RWPE1 (cell line): ENCODE results near the gene BNIP3.

ENCODE experiments used
- CTCF ChIA-PET: fragments of 350-600 bp; sonication (Branson Sonifier 250); formaldehyde crosslinking; extraction: SDS; loops from one replicate; lab custom pipeline; 2021; lab: Yijun Ruan, JAX
- POLR2A ChIA-PET: fragments of 400-600 bp; formaldehyde crosslinking; extraction: SDS; loops from one replicate; lab custom pipeline; 2020; ENCODE audit warnings: antibody characterized with exemption; ENCODE audit not compliant: low non-redundant PET; lab: Yijun Ruan, JAX
- DNase-seq: peaks from one replicate; pipeline ENCODE4 v3.0.0; 2012; ENCODE audit warnings: low spot score
- H3K27ac ChIP-seq: fragments of 450-650 bp; 2 replicates; pipeline ENCODE4 v1.5.1; 2017
- CTCF ChIP-seq: fragments of 450-650 bp; conservative IDR thresholded peaks from 2 replicates; pipeline ENCODE4 v1.5.1; 2017; ENCODE audit warnings: low read depth, mild to moderate bottlenecking

Gene BNIP3

GRCh38 chr10:131998845-131999681 lies 17.3 kb upstream of the BNIP3 start:
- no peak for DNase-seq
- ChIA-PET POLR2A (interaction anchor here (0.7 kb wide), 1 partner anchor 27 kb away, joined by 3 read pairs; no protein-coding TSS in a partner anchor), CTCF (interaction anchor here (1.0 to 4.1 kb wide), 2 partner anchors 24 kb away, joined by 4 to 22 read pairs; no protein-coding TSS in a partner anchor)
- no peak for TF ChIP-seq CTCF
- H3K27ac ChIP-seq = no peak overlapping the region

- no peak for DNase-seq
- CTCF ChIA-PET = interaction anchor here (2.4 kb wide), 1 partner anchor 25 kb away, joined by 12 read pairs; no protein-coding TSS in a partner anchor
- POLR2A ChIA-PET = interaction anchor here (0.7 kb wide), 1 partner anchor 26 kb away, joined by 3 read pairs; no protein-coding TSS in a partner anchor
- H3K27ac ChIP-seq = peak overlapping the region; percentile 56
- TF ChIP-seq CTCF = no peak
These were observed 16.5 kb upstream of the BNIP3 start for GRCh38 chr10:131998050-131998844.

DNA sequence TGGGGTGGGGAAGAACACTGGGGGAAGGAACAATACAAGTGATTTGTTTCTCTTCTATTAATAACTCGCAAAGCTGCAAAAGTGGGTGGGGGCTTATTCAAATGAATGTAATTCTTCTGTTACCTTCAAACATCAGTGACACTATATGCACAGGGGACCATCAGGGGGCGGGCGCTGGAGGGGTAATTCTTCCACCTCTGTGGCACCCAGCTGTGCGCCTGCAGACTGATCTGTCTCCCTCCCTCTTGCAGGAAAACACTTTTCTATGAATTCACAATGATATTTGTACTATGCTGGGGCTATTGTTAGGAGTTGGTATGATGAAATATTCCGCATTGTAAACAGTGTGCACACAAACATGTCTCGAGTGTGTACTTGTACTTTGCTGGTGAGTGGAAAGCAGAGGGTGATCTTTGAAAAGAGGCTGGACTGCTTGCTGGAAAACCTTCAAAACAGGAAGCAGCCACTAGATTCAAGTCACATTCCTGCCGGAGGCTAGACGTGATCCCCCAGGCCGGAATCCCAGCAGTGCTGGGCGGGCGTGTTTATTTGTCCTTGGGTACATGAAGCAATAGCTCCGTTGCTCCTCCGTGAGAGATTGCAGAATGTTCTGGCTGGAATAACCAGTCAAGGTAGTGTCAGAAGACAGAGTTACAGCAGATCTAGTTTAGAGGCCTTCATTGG lies 15.8 kb upstream of the BNIP3 start:
- ChIA-PET CTCF (interaction anchor here (2.4 kb wide), 1 partner anchor 26 kb away, joined by 12 read pairs; no protein-coding TSS in a partner anchor), POLR2A (no interaction called here)
- no peak for TF ChIP-seq CTCF
- peak; percentile 57 for DNase-seq
- peak overlapping the region; percentile 56 for H3K27ac ChIP-seq

GRCh38 chr10:131996466-131997365 lies 15.0 kb upstream of the BNIP3 start:
- no peak for DNase-seq
- H3K27ac ChIP-seq = peak overlapping the region; percentile 56; the same call in 1 of the 2 replicates
- POLR2A ChIA-PET = no interaction called here
- CTCF ChIA-PET = interaction anchor here (0.6 to 2.4 kb wide), 2 partner anchors 26 to 113 kb away, joined by 4 to 12 read pairs; no protein-coding TSS in a partner anchor
- no peak for TF ChIP-seq CTCF

GRCh38 chr10:131994435-131994834 lies 12.7 kb upstream of the BNIP3 start:
- ChIA-PET POLR2A (no interaction called here), CTCF (interaction anchor here (1.2 to 1.3 kb wide), 2 partner anchors 28 to 109 kb away, joined by 3 to 5 read pairs; no protein-coding TSS in a partner anchor)
- no peak for DNase-seq
- no peak overlapping the region for H3K27ac ChIP-seq
- TF ChIP-seq CTCF = no peak
